Endothelial cell of umbilical vein (primary cell): ENCODE results near the gene GSPT1. TPM values are rescaled to one million over a fixed set of nuclear protein-coding genes. Genes with fewer than 3 reads are reported as not detected.
"Not testable (repeated sequence)": the region's sequence is repeated elsewhere in the genome, so short reads cannot be mapped to it uniquely, and the experiment has no call there.

Experiments used
- BruUV-seq: library from RNA; stranded (reverse); fragments of 400-500 nt; replicated peaks from 2 replicates; lab custom pipeline; 2021; lab: Mats Ljungman, UMichigan
- CTCF ChIA-PET: fragments of 300-600, 350-600 bp; sonication (Branson Sonifier 250); formaldehyde crosslinking; loops from one replicate; lab custom pipeline; 2021; ENCODE audit warnings: antibody characterized with exemption, inconsistent platforms; lab: Charles Lee
- POLR2A ChIA-PET: fragments of 300-600, 350-600 bp; sonication (Branson Sonifier 250); formaldehyde crosslinking; loops from one replicate; lab custom pipeline; 2021; ENCODE audit warnings: antibody characterized with exemption, inconsistent platforms; lab: Charles Lee
- DNase-seq: peaks from one replicate; pipeline ENCODE4 v3.0.0-alpha.2; 2011; ENCODE audit warnings: low read depth, low spot score
- FAIRE-seq: peaks from 2 replicates; lab custom pipeline; 2011; peaks lifted over from hg19 to GRCh38; lab: Jason Lieb, UNC
- H2AFZ ChIP-seq: 2 replicates; pipeline ENCODE4 v1.6.0; 2012; ENCODE audit warnings: low read depth, low read length, control low read depth, inconsistent platforms
- H3K27ac ChIP-seq: 2 replicates; pipeline ENCODE4 v1.5.1; 2011; ENCODE audit warnings: low read depth, mild to moderate bottlenecking, control low read depth, low read length, moderate library complexity; ENCODE audit not compliant: insufficient read depth
- H3K27me3 ChIP-seq, 2 experiments: 2 replicates each; pipeline versions ENCODE4 v1.6.0 to v1.6.1; 2011; ENCODE audit warnings: low read length in 2 of 2, mixed read lengths in 1 of 2; ENCODE audit not compliant: control insufficient read depth in 2 of 2, insufficient read depth in 2 of 2
- H3K36me3 ChIP-seq, 2 experiments: 2 replicates in 1 of 2; 3 replicates in 1 of 2; pipeline ENCODE4 v1.5.1; 2011; ENCODE audit warnings: low read length in 2 of 2, mild to moderate bottlenecking in 1 of 2, moderate library complexity in 1 of 2; ENCODE audit not compliant: control insufficient read depth in 2 of 2, insufficient read depth in 2 of 2; ENCODE audit errors: extremely low read depth in 1 of 2
- H3K4me1 ChIP-seq: 3 replicates; pipeline ENCODE4 v1.5.1; 2011; ENCODE audit warnings: mild to moderate bottlenecking, low read length; ENCODE audit not compliant: control insufficient read depth, insufficient read depth; ENCODE audit errors: extremely low read depth
- H3K4me2 ChIP-seq: 2 replicates; pipeline ENCODE4 v1.6.1; 2011; ENCODE audit warnings: low read length, control low read depth, mixed read lengths; ENCODE audit not compliant: insufficient read depth
- H3K4me3 ChIP-seq, 3 experiments: fragments of 200-600 bp in 1 of 3; sonication (generic), shearing (Covaris generic) in 1 of 3; replicated peaks in 1 of 3; 2 replicates each; pipeline ENCODE4 v1.5.1; 2011 to 2016; ENCODE audit warnings: control low read depth in 3 of 3, low read length in 3 of 3, mild to moderate bottlenecking in 2 of 3, inconsistent platforms in 1 of 3, low read depth in 1 of 3, moderate library complexity in 1 of 3; ENCODE audit not compliant: insufficient read depth in 1 of 3
- H3K79me2 ChIP-seq: 2 replicates; pipeline ENCODE4 v1.6.0; 2012; ENCODE audit warnings: low read length, inconsistent platforms; ENCODE audit not compliant: control insufficient read depth, insufficient read depth
- H3K9ac ChIP-seq: replicated peaks from 2 replicates; pipeline ENCODE3; 2011; ENCODE audit warnings: low read length, control low read depth; ENCODE audit not compliant: insufficient read depth; ENCODE audit errors: extremely low read depth
- H3K9me1 ChIP-seq: replicated peaks from 3 replicates; pipeline ENCODE4 v1.6.0; 2011; ENCODE audit warnings: mild to moderate bottlenecking, low read length; ENCODE audit not compliant: control insufficient read depth, insufficient read depth; ENCODE audit errors: extremely low read depth
- H3K9me3 ChIP-seq: replicated peaks from 2 replicates; pipeline ENCODE4 v1.5.1; 2012; ENCODE audit warnings: low read length, inconsistent platforms; ENCODE audit not compliant: control insufficient read depth, insufficient read depth
- H4K20me1 ChIP-seq: replicated peaks from 2 replicates; pipeline ENCODE3; 2011; ENCODE audit warnings: mild to moderate bottlenecking, low read length; ENCODE audit not compliant: control insufficient read depth, insufficient read depth; ENCODE audit errors: extremely low read depth
- MYC ChIP-seq: IDR thresholded peaks from one replicate; pipeline ENCODE4 v1.6.1; 2011; ENCODE audit warnings: mild to moderate bottlenecking, low read depth, low read length
- dilution Hi-C: fragments of 300-500 bp; cut with MboI; formaldehyde crosslinking; loops from one replicate; pipeline ENCODE4 v1.15.0; 2019; ENCODE audit warnings: low sequenced_read_pairs; ENCODE audit not compliant: extremely low pct_ligation_motif_present
- intact Hi-C: fragments of 100-400 bp; cut with micrococcal nuclease; formaldehyde crosslinking; loops from one replicate; pipeline ENCODE4 v1.10.0; 2022
- polyA plus RNA-seq, 4 experiments: library from polyadenylated mRNA; depleted of rRNA in 3 of 4; stranded (reverse) in 3 of 4; unstranded in 1 of 4; fragments of >200 nt; gene quantifications; 2 replicates each; pipeline versions ENCODE4 v1.2.1 to v1.2.3, GENCODE V29; 2011 to 2012; ENCODE audit warnings: missing spikeins in 1 of 4
- total RNA-seq: library from RNA; stranded (reverse); gene quantifications from 2 replicates; pipeline ENCODE4 v1.2.3, GENCODE V29; 2021

Gene GSPT1
- total and polyA plus RNA-seq, 2 donors (not counting 3 experiments of a cell fraction or from before 2014, with no cell fraction given): 40.3 to 152 TPM

DNA sequence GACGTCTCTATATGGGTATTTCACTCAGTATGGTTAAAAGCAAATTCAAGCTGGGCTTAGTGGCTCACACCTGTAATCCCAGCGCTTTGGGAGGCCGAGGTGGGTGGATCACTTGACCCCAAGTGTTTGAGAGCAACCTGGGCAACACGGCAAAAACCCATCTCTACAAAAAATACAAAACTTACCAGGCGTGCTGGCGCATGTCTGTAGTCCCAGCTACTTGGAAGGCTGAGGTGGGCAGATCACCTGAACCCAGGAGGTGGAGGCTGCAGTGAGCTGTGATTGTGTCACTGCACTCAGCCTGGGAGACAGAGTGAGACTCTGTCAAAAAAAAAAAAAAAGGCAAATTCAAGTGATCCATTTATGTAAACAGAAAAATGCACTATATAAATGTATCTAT, 48.0 kb upstream of the GSPT1 start:
- FAIRE-seq (no peak), DNase-seq (no peak)
- Histone ChIP-seq H3K27me3 (no peaks in the 10 kb centered on the region), H3K4me1 (no peaks in the 10 kb centered on the region), H2AFZ (no peak overlapping the region), H3K9ac (no peak overlapping the region), H3K4me3 (no peak overlapping the region), H3K27ac (no peak overlapping the region), H3K79me2 (no peaks in the 10 kb centered on the region), H3K36me3 (no peaks in the 10 kb centered on the region), H4K20me1 (no peaks in the 10 kb centered on the region), H3K9me3 (no peaks in the 10 kb centered on the region), H3K9me1 (no peaks in the 10 kb centered on the region), H3K4me2 (no peak overlapping the region)
- POLR2A ChIA-PET: no interaction called here
- BruUV-seq: no TSS peak
- CTCF ChIA-PET: interaction anchor here (1.9 kb wide), 2 partner anchors 14 to 104 kb away, joined by 4 to 7 read pairs; no protein-coding TSS in a partner anchor
- intact Hi-C loops (no loop called here), dilution Hi-C loops (no loop called here)
- no peak for TF ChIP-seq MYC

DNA sequence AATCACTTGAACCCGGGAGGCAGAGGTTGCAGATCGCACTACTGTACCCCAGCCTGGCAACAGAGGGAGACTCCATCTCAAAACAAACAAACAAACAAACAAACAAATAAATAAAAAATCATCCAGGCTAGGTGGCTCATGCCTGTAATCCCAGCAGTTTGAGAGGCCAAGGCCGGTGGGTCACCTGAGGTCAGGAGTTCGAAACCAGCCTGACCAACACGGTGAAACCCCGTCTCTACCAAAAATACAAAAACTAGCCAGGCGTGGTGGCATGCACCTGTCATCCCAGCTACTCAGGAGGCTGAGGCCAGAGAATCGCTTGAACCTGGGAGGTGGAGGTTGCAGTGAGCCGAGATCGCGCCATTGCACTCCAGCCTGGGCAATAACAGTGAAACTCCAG, 47.2 kb upstream of the GSPT1 start:
- H3K4me2 ChIP-seq, H3K9me3 ChIP-seq, H3K9me1 ChIP-seq, H4K20me1 ChIP-seq, dilution Hi-C loops, H3K79me2 ChIP-seq, H3K9ac ChIP-seq, H3K4me1 ChIP-seq, H3K27ac ChIP-seq, H3K4me3 ChIP-seq, H3K27me3 ChIP-seq, intact Hi-C loops, DNase-seq, POLR2A ChIA-PET, BruUV-seq, H2AFZ ChIP-seq, H3K36me3 ChIP-seq: not testable (repeated sequence)
- FAIRE-seq: peak; percentile 73
- CTCF ChIA-PET: interaction anchor here (1.9 kb wide), 2 partner anchors 14 to 105 kb away, joined by 4 to 7 read pairs; no protein-coding TSS in a partner anchor

DNA sequence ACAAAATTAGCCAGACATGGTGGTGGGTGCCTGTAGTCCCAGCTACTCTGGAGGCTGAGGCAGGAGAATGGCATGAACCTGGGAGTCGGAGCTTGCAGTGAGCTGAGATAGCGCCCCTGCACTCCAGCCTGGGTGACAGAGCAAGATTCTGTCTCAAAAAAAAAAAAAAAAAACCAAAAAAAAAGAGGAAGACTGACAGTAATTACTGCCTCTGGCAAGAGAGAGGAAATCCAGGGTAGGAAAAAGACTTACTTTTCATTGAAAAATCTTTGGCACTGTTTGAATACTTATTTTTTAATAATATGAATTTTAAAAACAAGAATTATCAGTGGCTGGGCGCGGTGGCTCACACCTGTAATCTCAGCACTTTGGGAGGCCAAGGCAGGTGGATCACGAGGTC, 46.7 kb upstream of the GSPT1 start:
- CTCF ChIA-PET, H3K4me3 ChIP-seq, H3K79me2 ChIP-seq, H3K4me1 ChIP-seq, FAIRE-seq, intact Hi-C loops, H4K20me1 ChIP-seq, H3K4me2 ChIP-seq, DNase-seq, H2AFZ ChIP-seq, H3K9me1 ChIP-seq, dilution Hi-C loops, H3K36me3 ChIP-seq, H3K27ac ChIP-seq, POLR2A ChIA-PET, H3K9me3 ChIP-seq, BruUV-seq, H3K27me3 ChIP-seq, H3K9ac ChIP-seq: not testable (repeated sequence)
